SU-DHL-6 (cell line): ENCODE data around the gene COL25A1.

ENCODE experiments used
- H2AFZ ChIP-seq: fragments of 200-600 bp; sonication (generic); 2 replicates; pipeline ENCODE4 v1.6.1; 2014; ENCODE audit warnings: low read depth, mild to moderate bottlenecking, moderate library complexity, mixed read lengths, antibody characterized with exemption, low read length; ENCODE audit not compliant: severe bottlenecking
- H3F3A ChIP-seq: fragments of 200-600 bp; shearing (Covaris generic); 2 replicates; pipeline ENCODE4 v1.6.0; 2016; ENCODE audit warnings: antibody characterized with exemption, mild to moderate bottlenecking; ENCODE audit not compliant: insufficient read depth
- H3K27ac ChIP-seq: fragments of 200-600 bp; sonication (generic); 2 replicates; pipeline ENCODE4 v1.5.1; 2016; ENCODE audit warnings: low read depth, mild to moderate bottlenecking, low read length, moderate library complexity, mixed read lengths
- H3K27me3 ChIP-seq: fragments of 200-600 bp; sonication (generic), shearing (Covaris generic); 2 replicates; pipeline ENCODE4 v1.6.0; 2014; ENCODE audit warnings: mild to moderate bottlenecking, low read length
- H3K36me3 ChIP-seq: fragments of 200-600 bp; sonication (generic); 2 replicates; pipeline ENCODE4 v1.6.1; 2014; ENCODE audit warnings: mild to moderate bottlenecking, low read length, mixed read lengths
- H3K4me2 ChIP-seq: fragments of 300-600, 200-600 bp; shearing (Covaris generic), sonication (generic); 2 replicates; pipeline ENCODE4 v1.6.0; 2014; ENCODE audit warnings: low read length, low read depth, mild to moderate bottlenecking; ENCODE audit not compliant: poor library complexity, severe bottlenecking
- H3K4me3 ChIP-seq: fragments of 200-600 bp; sonication (generic); 2 replicates; pipeline ENCODE4 v1.5.1; 2014; ENCODE audit warnings: antibody characterized with exemption, low read length, mild to moderate bottlenecking, mixed read lengths; ENCODE audit not compliant: insufficient read depth, poor library complexity, severe bottlenecking
- H3K79me2 ChIP-seq: fragments of 200-600 bp; sonication (generic); 2 replicates; pipeline ENCODE4 v1.6.1; 2014; ENCODE audit warnings: mild to moderate bottlenecking, low read length, moderate library complexity; ENCODE audit not compliant: insufficient read depth
- H3K9ac ChIP-seq: fragments of 200-600 bp; sonication (generic); 2 replicates; pipeline ENCODE4 v1.7.0; 2014; ENCODE audit warnings: mild to moderate bottlenecking, low read length
- H3K9me2 ChIP-seq: fragments of 200-600 bp; sonication (generic); replicated peaks from 2 replicates; pipeline ENCODE4 v1.6.1; 2014; ENCODE audit warnings: low read length; ENCODE audit not compliant: insufficient read depth
- H3K9me3 ChIP-seq: fragments of 200-600 bp; sonication (generic); 2 replicates; pipeline ENCODE4 v1.6.1; 2014; ENCODE audit warnings: low read length, mixed read lengths; ENCODE audit not compliant: insufficient read depth
- H4K20me1 ChIP-seq: fragments of 200-600 bp; sonication (generic); 2 replicates; pipeline ENCODE4 v1.6.1; 2014; ENCODE audit warnings: low read depth, mild to moderate bottlenecking, antibody characterized with exemption, low read length, moderate library complexity, mixed read lengths
- EZH2phosphoT487 ChIP-seq: fragments of 200-600 bp; sonication (generic), shearing (Covaris generic); conservative IDR thresholded peaks from 2 replicates; pipeline ENCODE4 v1.6.1; 2018; ENCODE audit warnings: mild to moderate bottlenecking, antibody characterized with exemption, low read length, moderate library complexity, mixed read lengths
- TF ChIP-seq, protein P1 (sequence below): fragments of 200-600 bp; sonication (generic); IDR thresholded peaks from one replicate; pipeline ENCODE4 v1.5.1; 2017; ENCODE audit warnings: antibody characterized with exemption, mild to moderate bottlenecking, low read length, moderate library complexity; ENCODE audit not compliant: insufficient read depth, poor library complexity, severe bottlenecking

Gene COL25A1

DNA sequence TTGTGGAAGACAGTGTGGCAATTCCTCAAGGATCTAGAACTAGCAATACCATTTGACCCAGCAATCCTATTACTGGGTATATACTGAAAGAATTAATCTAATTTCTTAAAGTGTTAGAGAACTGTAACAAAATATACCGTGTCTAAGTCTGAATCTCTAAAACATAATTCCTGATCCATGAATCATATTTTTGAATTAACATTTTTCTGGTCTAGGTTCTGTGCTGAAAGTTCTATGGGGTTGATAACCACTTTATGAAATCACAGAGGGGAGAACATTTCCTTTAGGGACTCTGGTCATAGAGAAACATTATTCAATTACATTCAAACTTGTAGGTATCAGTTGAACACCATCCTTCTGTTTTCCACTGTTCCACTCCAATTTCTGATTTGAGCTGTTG lies 447.7 kb downstream of the COL25A1 start:
- no peak for TF ChIP-seq EZH2phosphoT487
- TF ChIP-seq, protein P1, sequence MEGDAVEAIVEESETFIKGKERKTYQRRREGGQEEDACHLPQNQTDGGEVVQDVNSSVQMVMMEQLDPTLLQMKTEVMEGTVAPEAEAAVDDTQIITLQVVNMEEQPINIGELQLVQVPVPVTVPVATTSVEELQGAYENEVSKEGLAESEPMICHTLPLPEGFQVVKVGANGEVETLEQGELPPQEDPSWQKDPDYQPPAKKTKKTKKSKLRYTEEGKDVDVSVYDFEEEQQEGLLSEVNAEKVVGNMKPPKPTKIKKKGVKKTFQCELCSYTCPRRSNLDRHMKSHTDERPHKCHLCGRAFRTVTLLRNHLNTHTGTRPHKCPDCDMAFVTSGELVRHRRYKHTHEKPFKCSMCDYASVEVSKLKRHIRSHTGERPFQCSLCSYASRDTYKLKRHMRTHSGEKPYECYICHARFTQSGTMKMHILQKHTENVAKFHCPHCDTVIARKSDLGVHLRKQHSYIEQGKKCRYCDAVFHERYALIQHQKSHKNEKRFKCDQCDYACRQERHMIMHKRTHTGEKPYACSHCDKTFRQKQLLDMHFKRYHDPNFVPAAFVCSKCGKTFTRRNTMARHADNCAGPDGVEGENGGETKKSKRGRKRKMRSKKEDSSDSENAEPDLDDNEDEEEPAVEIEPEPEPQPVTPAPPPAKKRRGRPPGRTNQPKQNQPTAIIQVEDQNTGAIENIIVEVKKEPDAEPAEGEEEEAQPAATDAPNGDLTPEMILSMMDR, result no peak
- Histone ChIP-seq H3K79me2 (no peaks in the 10 kb centered on the region), H2AFZ (no peak overlapping the region), H3K4me2 (no peak overlapping the region), H3K27me3 (no peaks in the 10 kb centered on the region), H3K9ac (no peak overlapping the region), H3K9me3 (no peaks in the 10 kb centered on the region), H3F3A (no peaks in the 10 kb centered on the region), H4K20me1 (no peaks in the 10 kb centered on the region), H3K9me2 (no peaks in the 10 kb centered on the region), H3K27ac (no peak overlapping the region), H3K4me3 (no peak overlapping the region), H3K36me3 (no peaks in the 10 kb centered on the region)

DNA sequence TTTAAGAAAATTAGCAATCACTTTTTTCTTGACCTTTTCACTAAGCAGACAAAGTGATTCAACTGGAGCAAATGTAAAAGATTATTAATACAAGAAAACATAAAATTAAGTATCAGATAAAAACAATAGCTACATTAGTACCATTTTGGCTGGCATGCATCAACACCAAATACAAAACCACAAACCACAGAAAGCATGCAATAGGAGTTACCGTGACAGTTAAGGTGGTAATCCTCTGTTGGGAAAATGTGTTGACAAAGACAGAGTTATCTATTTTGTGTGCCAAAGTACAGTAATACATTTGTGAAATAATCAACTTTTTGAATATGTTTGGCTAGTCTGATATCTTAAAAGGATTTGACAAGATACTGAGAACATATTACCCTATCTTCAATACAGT lies 449.8 kb downstream of the COL25A1 start:
- no peaks in the 10 kb centered on the region for H3K27me3 ChIP-seq
- H3F3A ChIP-seq, result no peaks in the 10 kb centered on the region
- H3K9ac ChIP-seq, result no peak overlapping the region
- H2AFZ ChIP-seq, result no peak overlapping the region
- H3K79me2 ChIP-seq, result no peaks in the 10 kb centered on the region
- H4K20me1 ChIP-seq, result no peaks in the 10 kb centered on the region
- H3K9me3 ChIP-seq, result no peaks in the 10 kb centered on the region
- H3K4me2 ChIP-seq, result no peak overlapping the region
- no peak overlapping the region for H3K27ac ChIP-seq
- no peaks in the 10 kb centered on the region for H3K9me2 ChIP-seq
- H3K4me3 ChIP-seq, result no peak overlapping the region
- no peak for TF ChIP-seq EZH2phosphoT487
- TF ChIP-seq, protein P1, result no peak
- no peaks in the 10 kb centered on the region for H3K36me3 ChIP-seq

DNA sequence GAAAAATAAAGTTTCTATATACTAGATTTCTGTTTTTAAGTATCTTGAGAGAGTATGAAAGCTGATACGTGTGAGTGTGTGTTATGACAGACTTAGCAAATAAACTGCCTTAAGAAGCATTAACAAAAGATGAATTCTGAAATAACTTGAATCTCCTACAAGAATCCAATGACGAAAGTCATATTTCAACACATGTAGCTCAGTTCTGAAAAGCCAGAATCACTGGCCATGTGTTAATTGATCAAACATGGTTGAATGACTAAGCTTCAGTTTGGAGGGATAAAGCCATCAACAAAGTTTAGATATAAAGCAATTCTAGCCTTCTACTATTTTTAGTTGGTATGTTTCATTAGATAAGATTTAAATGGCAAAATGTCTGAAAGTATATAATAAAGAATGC lies 451.1 kb downstream of the COL25A1 start:
- no peak overlapping the region for H3K27ac ChIP-seq
- no peaks in the 10 kb centered on the region for H3F3A ChIP-seq
- H3K4me2 ChIP-seq, result no peak overlapping the region
- H3K9me2 ChIP-seq, result no peaks in the 10 kb centered on the region
- H3K79me2 ChIP-seq, result no peaks in the 10 kb centered on the region
- TF ChIP-seq, protein P1, result no peak
- no peak for TF ChIP-seq EZH2phosphoT487
- H3K9ac ChIP-seq, result no peak overlapping the region
- no peaks in the 10 kb centered on the region for H4K20me1 ChIP-seq
- no peaks in the 10 kb centered on the region for H3K36me3 ChIP-seq
- no peaks in the 10 kb centered on the region for H3K9me3 ChIP-seq
- H2AFZ ChIP-seq, result no peak overlapping the region
- H3K27me3 ChIP-seq, result no peaks in the 10 kb centered on the region
- no peak overlapping the region for H3K4me3 ChIP-seq

DNA sequence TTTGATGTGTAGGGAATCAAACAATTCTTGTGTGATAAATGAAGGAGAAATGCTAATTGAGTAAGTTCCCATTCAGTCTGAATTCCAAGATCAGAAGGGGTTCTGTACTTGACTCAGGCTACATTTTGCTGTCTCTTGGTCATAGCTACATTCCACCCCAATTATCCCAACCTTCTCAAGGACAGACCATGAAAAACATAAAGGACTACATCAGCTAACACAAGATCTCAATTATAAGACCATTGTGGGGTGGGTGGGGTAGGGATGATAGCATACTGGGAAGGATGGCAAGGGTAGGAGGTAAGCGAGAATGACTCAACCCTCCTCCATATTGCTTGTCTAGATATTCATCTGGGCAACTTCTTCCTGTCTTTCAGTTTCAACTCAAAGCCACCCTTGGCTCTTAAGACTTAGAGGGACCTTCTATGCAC lies 452.2 kb downstream of the COL25A1 start:
- Histone ChIP-seq H3K36me3 (no peaks in the 10 kb centered on the region), H3K9ac (no peak overlapping the region), H3K27me3 (no peaks in the 10 kb centered on the region), H3K4me3 (no peak overlapping the region), H3K9me3 (no peaks in the 10 kb centered on the region), H3F3A (no peaks in the 10 kb centered on the region), H3K4me2 (no peak overlapping the region), H3K79me2 (no peaks in the 10 kb centered on the region), H4K20me1 (no peaks in the 10 kb centered on the region), H3K9me2 (no peaks in the 10 kb centered on the region), H2AFZ (no peak overlapping the region), H3K27ac (no peak overlapping the region)
- TF ChIP-seq EZH2phosphoT487, result no peak
- TF ChIP-seq, protein P1, result no peak
